GM13976 (cell line): Measurements from ENCODE around the gene LECT2.

Source experiments
- DNase-seq: peaks from one replicate; pipeline ENCODE4 v3.0.0; 2012; ENCODE audit warnings: low spot score
- in situ Hi-C: fragments of 300-500 bp; cut with MboI; formaldehyde crosslinking; loops from one replicate; pipeline ENCODE4 v1.12.0; 2022; ENCODE audit warnings: low sequenced_read_pairs, mixed read lengths, inconsistent platforms; ENCODE audit not compliant: unreplicated experiment
- TF ChIP-seq, protein P1 (sequence below): IDR thresholded peaks from 2 replicates; pipeline ENCODE4 v1.5.1; 2012; ENCODE audit warnings: borderline replicate concordance, mild to moderate bottlenecking; ENCODE audit not compliant: insufficient read depth; ENCODE audit errors: extremely low read depth, missing control alignments, control extremely low read depth

LECT2 gene

GRCh38 chr5:135913713-135914626, 40.8 kb downstream of the LECT2 start:
- in situ Hi-C loops = no loop called here
- no peak for DNase-seq
- TF ChIP-seq, protein P1, sequence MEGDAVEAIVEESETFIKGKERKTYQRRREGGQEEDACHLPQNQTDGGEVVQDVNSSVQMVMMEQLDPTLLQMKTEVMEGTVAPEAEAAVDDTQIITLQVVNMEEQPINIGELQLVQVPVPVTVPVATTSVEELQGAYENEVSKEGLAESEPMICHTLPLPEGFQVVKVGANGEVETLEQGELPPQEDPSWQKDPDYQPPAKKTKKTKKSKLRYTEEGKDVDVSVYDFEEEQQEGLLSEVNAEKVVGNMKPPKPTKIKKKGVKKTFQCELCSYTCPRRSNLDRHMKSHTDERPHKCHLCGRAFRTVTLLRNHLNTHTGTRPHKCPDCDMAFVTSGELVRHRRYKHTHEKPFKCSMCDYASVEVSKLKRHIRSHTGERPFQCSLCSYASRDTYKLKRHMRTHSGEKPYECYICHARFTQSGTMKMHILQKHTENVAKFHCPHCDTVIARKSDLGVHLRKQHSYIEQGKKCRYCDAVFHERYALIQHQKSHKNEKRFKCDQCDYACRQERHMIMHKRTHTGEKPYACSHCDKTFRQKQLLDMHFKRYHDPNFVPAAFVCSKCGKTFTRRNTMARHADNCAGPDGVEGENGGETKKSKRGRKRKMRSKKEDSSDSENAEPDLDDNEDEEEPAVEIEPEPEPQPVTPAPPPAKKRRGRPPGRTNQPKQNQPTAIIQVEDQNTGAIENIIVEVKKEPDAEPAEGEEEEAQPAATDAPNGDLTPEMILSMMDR = no peak

DNA sequence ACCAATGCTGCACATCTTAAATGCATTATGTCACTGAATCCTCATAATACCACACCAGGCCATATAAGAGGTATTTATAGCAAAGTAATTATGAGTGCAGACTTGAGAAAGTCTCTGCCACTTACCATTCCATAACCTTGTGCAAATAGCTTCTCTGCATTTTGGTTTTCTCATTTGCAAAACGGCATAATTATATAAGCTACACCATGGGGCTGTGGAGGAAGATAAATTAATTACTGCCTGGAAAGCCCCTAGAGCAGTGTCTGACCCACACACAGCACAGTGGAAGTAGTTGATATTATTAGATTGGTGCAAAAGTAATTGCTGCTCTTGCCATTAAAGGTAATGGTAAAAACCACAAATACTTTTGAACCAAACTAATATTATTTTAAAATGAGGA, 49.6 kb downstream of the LECT2 start:
- TF ChIP-seq, protein P1 = no peak
- no peak for DNase-seq
- in situ Hi-C loops = no loop called here

DNA sequence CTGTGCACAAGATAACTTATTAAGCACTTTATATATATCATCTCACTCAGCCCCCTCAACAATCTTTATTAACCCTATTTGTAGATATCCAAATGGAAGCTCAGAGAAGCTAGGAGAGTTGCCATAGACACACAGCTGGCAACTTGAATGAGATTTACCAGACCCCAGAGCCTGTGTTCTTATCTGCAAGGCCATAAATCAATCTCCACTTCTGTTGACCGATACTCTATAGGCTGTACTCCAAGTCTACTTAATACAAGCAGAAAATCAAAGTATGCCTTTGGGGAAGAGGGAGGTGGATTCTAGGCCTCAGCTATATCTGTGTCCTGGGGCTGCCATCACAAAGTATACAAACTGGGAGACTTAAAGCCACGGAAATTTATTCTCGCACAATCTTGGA, 53.1 kb downstream of the LECT2 start:
- DNase-seq = no peak
- in situ Hi-C loops = no loop called here
- TF ChIP-seq, protein P1 = no peak

GRCh38 chr5:135900276-135900675, 54.5 kb downstream of the LECT2 start:
- in situ Hi-C loops = no loop called here
- DNase-seq = no peak
- TF ChIP-seq, protein P1 = no peak

DNA sequence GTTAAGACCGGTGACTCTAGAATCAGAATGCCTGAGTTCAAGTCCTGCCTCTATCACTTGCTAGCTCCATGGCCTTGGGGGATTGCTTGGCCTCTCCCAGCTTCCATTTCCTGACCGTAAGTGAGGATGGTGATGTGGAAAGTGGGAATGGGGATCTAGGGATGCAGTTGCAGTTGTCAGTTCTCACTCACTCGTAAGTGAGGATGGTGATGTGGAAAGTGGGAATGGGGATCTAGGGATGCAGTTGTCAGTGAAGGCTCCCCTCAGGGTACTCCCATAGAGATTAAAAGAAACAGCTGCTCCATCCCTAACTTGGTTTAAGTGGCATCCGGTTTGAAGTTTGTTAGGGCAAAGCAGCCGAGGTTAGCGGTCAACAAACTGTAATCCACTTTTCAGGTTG, 56.1 kb downstream of the LECT2 start:
- TF ChIP-seq, protein P1 = no peak
- DNase-seq = no peak
- in situ Hi-C loops = loop anchor here (10.0 kb wide), 1 partner anchor 316 kb away; no protein-coding TSS in a partner anchor
